IPS-NIHi11 (cell line): ENCODE results near the gene CYP27C1.
"Not testable (repeated sequence)": the region's sequence is repeated elsewhere in the genome, so short reads cannot be mapped to it uniquely, and the experiment has no call there.

Experiments used
- DNase-seq: peaks from one replicate; pipeline ENCODE4 v3.0.0; 2012; ENCODE audit warnings: mixed read lengths, low spot score

The CYP27C1 gene

GRCh38 chr2:127224135-127224534 lies 4.0 kb upstream of the CYP27C1 start:
- DNase-seq: not testable (repeated sequence)

- peak; percentile 73 for DNase-seq
These were observed 849 bp upstream of the CYP27C1 start for GRCh38 chr2:127220768-127221527.

- DNase-seq: peak; percentile 72
These were observed 678 bp downstream of the CYP27C1 start for GRCh38 chr2:127219171-127220070.

GRCh38 chr2:127218812-127219170 lies 1.3 kb downstream of the CYP27C1 start:
- no peak for DNase-seq

GRCh38 chr2:127217470-127218325 lies 2.4 kb downstream of the CYP27C1 start:
- no peak for DNase-seq

GRCh38 chr2:127216593-127216992 lies 3.5 kb downstream of the CYP27C1 start:
- no peak for DNase-seq

- no peak for DNase-seq
These were observed 4.0 kb downstream of the CYP27C1 start for GRCh38 chr2:127216095-127216494.

- DNase-seq: not testable (repeated sequence)
These were observed 5.9 kb downstream of the CYP27C1 start for GRCh38 chr2:127214201-127214600.

- no peak for DNase-seq
These were observed 11.8 kb downstream of the CYP27C1 start for GRCh38 chr2:127208313-127208712.

GRCh38 chr2:127205218-127206125 lies 14.6 kb downstream of the CYP27C1 start:
- DNase-seq: no peak

GRCh38 chr2:127201452-127201851 lies 18.6 kb downstream of the CYP27C1 start:
- no peak for DNase-seq

- no peak for DNase-seq
These were observed 19.1 kb downstream of the CYP27C1 start for GRCh38 chr2:127200962-127201361.

- no peak for DNase-seq
These were observed 20.9 kb downstream of the CYP27C1 start for GRCh38 chr2:127199223-127199622.

GRCh38 chr2:127197475-127198385 lies 22.4 kb downstream of the CYP27C1 start:
- peak; percentile 54 for DNase-seq

- DNase-seq: no peak
These were observed 23.1 kb downstream of the CYP27C1 start for GRCh38 chr2:127196998-127197397.

- no peak for DNase-seq
These were observed 23.6 kb downstream of the CYP27C1 start for GRCh38 chr2:127196549-127196948.

GRCh38 chr2:127195140-127196074 lies 24.7 kb downstream of the CYP27C1 start:
- DNase-seq: no peak

GRCh38 chr2:127194447-127194846 lies 25.7 kb downstream of the CYP27C1 start:
- peak; percentile 46 for DNase-seq

- DNase-seq: no peak
These were observed 26.2 kb downstream of the CYP27C1 start for GRCh38 chr2:127193967-127194280.
